NCI-H2029 treated with DMSO at 0.1 percent for 48 hours (cell line): ENCODE results near the gene PACRG.

Experiments
- DNase-seq: peaks from one replicate; lab custom pipeline; 2025; lab: John Stamatoyannopoulos, UW

The PACRG gene

DNA sequence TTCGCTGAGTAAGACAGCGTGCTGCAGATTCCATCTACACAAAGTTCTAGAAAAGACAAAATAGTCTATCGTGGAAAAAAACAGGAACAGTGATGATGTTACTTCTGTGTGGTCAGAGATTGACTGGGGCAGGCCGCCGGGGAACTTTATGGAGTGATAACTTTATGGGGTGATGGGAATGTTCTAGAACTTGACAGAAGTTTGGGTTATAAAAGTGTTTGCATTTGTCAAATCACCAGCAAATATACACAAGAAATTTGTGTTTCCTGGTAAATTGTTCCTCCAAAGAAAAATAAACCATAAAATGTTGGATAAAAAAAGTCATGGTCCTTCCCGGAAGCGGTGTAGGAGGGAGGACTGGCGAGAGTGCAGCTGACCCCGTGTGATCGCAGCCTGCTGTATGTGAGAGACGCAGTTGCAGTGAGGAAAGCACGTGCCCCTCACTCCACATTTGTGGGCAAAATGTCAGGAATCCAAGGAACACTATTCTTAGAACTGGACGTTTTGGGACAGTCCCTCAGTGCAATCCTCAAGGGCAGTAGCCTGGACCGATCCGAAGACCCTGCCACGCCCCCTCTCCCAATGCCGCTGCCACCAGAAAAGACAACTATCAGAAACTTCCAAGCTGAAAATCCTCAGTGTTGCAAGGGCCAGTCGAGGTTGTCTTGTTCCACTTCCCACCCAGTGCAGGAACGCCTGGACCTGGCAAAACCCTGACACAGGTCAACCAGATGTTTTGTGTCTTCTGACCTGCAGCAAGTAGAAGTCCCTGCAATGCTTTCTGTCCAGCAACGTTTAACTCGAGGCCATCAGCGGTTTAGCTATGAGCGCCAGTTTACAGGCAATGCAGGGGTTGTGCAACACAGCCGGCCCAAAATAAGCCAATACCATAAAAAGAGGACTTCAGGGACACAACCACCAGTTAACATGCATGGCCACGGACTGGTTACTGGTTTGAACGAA lies 606.2 kb downstream of the PACRG start:
- DNase-seq, result no peak

DNA sequence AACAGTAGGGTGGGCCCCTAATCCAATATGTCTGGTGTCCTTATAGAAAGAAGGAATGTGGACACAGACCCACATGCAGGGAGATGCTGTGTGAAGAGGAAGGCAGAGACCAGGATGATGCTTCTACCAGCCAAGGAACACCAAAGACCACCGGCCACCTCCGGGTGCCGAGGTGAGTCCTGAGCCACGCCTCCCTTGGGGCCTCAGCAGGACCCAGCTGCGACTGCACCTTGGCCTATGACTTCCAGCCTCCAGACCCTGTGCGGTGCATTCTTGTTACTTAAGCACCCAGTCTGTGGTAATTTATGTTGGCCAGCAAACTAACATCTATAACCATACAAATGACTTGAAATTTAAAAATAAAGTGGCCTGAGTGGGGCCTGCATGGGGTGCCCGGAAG lies 607.3 kb downstream of the PACRG start:
- no peak for DNase-seq

DNA sequence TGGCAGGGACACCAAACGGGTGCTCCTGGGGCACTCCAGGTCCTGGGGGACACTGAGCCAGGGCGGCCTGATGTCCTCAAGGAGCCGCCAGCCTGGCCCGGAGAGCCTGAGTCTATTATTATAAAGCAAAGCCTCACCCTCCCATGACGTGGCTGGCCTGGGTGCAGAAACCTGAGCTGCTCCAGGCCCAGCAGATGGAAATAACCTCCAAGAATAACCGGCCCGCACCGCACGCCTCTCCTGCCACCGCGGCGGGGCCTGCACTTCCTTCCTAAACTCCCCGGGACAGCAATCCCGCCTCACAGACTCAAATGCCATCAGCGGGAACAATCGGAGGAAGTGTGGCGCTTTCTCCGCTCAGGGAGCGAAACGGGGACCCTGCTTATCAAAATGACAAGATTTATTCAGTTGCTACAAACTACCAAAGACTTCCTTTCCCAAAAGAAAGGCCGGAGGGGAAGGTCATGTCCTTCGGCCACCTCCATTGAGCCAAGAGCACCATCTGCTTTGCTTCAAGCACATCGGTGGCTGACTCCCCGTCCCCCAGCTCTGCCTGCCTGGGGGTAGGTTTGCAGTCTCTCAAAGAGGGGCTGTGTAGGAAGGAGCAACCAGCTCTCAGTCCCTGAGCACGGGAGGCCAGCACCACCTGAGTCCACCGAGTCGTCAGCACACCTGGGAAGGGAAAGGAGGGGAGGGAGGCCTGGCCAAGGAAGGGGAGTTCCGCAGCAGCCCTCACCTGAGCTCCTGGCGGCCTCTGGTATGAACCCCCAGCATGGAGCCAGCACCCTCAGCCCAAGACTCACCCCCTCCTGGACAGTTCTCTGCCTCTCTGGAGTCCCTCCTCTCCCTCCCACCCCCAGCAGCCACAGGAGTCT lies 608.1 kb downstream of the PACRG start:
- no peak for DNase-seq

DNA sequence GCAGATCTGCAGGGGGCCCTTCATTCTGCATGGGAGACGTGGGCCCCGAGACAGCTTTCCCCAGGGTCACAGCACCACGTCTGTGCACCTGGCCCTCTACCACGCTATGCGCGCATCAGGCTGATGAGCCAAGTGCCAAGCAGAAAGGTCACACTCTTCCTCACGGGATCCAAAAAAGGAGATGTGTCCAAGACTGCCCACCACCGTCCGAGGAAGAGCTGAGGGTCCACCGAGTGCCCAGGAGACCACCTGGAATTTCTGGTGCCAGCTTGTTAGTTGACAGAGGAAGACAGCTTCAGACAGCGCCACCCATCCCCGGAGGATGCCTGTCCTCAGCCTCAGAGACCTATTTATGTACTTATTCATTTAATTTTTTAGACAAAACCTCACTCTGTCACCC lies 609.2 kb downstream of the PACRG start:
- no peak for DNase-seq

DNA sequence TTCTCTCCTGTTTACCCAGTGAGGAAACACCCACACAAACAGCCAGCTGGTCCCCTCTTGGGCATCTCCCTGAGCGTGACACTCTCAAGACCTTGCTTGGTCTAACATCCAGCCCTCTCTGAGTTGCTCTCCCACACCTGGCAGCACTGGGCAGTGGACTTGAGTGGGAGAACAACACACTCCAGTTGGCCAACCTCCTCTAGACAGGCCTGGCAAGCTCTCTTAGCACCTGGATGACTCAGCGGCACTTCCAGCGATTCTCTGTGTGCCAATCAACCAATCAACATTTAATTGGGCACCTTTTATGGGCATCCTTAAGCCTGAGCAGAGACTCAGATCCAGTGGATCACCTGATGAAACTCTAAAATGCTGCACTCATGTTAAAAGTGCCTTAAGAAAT lies 610.2 kb downstream of the PACRG start:
- DNase-seq, result peak; percentile 83

DNA sequence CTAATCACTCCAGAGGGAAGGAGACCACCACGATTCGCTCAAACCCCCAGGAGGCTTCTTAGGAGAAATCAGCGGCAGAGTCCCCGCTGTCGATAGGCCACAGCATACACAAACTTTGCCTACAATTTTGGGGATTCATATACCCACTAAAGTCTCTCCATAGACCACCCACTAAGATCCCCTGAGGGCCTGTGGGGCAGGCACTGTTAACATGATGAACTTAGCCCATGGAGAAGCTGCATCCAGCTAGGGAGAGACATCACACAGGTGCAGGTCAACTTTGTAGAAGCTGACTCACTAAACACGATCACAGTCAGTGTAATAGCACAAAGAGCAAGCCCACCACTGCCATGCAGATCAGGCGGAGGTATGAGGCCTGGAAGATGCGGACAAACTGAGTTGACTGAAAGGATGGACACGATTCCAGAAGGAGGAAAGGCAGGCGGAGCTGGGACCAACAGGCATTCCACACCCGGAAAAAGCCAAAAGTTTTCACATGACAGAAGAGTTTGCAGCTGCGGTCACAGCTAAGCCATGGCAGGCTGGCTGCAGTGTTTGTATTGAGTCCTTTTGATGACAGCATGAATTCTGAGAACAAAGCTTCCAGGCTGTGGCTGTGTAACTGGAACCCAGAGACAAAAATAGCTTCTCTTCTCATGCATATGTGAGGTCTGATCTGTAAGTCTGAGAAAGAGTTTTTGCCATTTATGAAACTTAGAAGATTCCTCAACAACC lies 611.1 kb downstream of the PACRG start:
- DNase-seq, result peak; percentile 10

GRCh38 chr6:163339466-163339865 lies 611.7 kb downstream of the PACRG start:
- DNase-seq, result no peak

DNA sequence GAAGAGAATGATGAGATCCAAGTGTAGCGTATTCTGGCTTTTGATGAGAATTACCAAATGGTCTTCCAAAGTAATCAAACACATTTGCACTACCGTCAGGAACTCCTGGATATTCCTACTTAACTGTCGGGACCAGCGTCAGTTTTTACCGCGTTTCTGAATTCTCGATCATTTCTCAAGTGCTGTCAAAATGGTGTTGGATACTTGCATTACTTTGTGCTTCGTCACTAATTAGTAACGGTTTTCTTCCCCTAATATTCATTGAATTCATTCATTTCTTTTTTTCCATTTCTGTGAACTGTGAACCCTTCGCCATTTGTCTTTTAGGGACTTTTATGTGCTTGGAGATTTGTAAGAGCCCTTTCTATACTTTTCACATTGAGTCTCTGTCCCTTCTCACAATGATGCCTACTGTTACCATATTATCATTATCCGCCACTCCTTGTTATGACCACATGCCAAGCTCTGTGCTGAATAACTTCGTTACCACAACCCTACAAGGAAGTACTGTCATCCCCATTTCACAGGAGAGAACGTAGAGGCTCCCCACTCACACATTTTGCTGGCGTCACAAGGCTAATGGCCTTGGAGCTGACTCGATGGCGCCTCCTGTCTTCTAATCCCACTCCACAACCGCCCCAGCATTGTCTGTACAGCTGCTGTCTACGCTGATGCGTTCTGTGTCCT lies 612.6 kb downstream of the PACRG start:
- DNase-seq, result no peak

DNA sequence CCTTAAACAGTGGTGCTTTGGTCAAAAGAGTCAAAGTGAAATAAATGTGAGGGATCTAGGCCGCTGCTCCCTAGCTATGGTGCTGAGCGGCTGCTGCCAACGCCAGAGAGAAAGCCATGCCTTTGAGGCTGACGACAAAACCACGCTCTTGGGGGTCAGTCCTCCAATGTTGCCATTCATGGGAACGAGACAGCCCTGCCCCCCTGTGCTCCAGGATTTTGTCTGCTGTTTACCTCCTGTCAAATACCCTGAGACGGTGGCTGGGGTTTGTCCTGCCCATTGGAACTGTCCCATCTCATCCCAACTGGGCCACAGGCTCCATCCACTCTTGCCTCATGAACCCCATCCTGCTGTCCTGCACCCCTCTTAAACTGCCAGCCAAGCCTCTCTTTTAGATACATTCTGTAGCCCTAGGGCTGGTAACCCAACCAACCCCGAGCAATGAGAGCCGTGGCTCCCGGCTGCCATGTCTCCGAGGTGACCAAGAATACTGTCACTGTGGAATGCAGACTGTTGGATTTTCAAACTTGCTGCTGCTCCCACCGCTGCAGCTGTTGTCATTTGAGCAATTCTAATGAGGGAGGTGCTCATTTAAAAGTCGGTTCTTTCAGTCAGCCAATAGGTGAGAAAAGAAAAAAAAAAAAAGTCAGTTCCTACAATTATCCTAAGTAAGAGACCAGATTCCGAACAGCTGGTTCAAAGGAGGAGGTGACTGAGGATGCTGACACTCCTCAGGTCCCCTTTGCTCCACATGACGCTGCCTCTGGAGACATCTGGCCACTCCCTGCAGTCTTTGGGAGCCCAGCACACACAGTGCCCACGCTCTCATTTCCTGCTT lies 613.7 kb downstream of the PACRG start:
- no peak for DNase-seq

GRCh38 chr6:163342571-163343539 lies 615.1 kb downstream of the PACRG start:
- no peak for DNase-seq

DNA sequence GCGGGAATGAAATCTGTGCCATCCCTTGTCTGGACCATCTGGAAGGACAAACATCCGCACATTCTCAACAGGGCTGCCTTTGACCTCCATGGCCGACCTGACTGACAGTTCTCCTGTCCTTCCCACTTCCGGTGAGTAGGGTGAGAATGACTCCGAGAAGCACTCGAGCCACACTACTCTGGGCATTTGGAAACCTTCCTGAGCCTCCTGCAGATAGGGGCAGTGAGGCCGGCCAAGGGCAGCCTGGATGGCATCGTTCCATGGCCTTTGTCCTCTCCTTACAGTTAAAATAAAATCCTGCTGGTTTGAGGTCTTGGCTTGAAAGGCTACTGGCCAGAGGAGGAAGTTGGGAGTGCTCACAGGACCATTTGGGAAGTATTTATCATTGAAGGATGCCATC lies 615.8 kb downstream of the PACRG start:
- DNase-seq, result no peak

- DNase-seq, result no peak
These were observed 616.6 kb downstream of the PACRG start for GRCh38 chr6:163344411-163344810.

DNA sequence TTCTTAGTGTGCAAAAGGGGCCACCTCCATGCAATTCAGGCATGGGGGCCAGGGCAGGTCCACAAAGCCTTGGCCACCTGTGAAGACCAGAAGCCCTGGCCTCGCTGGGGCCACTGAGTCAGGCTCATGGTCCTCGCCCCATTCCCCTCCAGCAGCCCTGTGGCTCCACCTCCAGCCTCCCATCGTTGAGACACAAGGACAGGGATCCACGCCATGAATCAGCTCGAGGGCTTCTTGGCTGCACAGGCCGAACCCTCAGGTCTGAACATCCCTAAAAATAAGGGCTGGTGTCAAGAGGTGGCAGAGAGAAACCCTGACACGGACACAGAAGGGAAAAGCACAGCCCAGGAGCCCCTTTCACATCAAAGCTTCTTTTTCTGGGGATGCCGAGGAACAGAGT lies 618.2 kb downstream of the PACRG start:
- DNase-seq, result no peak

DNA sequence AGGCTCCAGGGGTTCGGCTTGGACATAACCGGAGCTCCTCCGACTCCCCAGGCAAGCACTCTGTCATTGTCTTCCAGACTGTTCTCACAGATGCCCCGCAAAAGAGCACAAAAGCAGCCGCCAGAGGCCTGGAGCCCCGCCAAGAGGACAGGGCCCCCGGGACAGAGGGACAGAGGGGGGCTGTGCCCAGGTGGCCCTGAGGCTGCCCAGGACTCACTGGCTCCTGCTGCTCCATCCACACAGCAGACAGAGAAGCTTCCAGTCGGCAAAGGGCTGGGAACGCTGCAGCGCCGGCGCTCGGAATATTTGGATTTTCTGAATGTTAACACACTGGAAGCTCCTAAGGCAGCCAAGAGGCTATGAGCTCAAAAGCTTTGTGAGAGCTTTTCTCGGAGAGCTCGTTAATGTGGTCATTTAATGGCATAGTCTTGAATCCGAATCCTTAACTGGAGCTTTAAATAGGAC lies 618.8 kb downstream of the PACRG start:
- DNase-seq, result no peak

DNA sequence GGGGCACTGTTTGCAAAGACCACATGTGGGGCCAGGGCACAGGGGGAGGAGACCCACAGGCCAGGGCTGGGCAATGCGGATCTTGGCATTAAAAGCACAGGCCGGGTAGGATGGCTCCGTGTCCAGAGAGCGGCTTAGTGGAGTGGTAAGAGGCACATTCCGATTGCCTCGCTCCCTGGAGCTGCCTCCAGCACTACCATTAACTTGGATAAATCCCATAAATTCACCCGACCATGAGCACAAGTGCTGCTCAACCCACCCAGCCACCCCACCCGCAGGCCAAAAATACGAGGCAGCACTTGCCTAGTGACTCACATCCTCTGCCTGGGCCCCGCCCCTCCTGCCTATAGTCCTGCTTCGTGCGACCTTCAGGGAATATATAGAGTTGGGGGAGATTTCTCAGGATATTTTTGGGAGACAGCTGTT lies 619.3 kb downstream of the PACRG start:
- no peak for DNase-seq

GRCh38 chr6:163348789-163349680 lies 621.3 kb downstream of the PACRG start:
- DNase-seq, result no peak

DNA sequence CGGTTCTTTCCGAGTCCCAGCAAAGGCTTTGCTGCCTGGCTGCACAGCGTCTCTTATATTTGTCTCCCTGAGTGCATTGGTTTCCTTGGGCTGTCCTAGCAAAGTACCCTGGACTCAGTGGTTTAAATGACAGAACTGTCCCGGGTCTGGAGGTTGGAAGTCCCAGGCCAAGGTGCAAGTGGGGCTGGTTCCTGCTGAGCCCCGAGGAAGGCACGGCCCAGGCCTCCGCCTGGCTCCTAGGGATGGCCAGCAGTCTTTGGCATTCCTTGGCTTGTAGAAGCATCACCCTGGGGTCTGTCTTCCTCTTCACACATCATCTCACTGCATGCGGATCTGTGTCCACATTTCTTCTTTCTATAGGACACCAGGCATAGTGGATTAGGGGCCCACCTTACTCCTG lies 621.9 kb downstream of the PACRG start:
- DNase-seq, result no peak

GRCh38 chr6:163351013-163351412 lies 623.2 kb downstream of the PACRG start:
- no peak for DNase-seq
